ENCODE data around the gene RAB37. TPM values are rescaled to one million over a fixed set of nuclear protein-coding genes. Genes with fewer than 3 reads are reported as not detected.

The RAB37 gene
- polyA plus RNA-seq, 3 donors, result 1.4 to 2.2 (median 1.7) TPM

GRCh38 chr17:74785096-74785980, 48.3 kb downstream of the RAB37 start:
- H3K27ac ChIP-seq (ENCODE audit: low read depth, low read length), result no peak overlapping the region
- 78 to 87% (median 85%) methylated on average over 21 of the region's 21 CpGs for WGBS, 3 donors

- no peak overlapping the region for H3K27ac ChIP-seq (ENCODE audit: low read depth, low read length)
- 73 to 80% (median 76%) methylated on average over 9 of the region's 9 CpGs for WGBS, 3 donors
Observed at GRCh38 chr17:74785981-74786360, 48.9 kb downstream of the RAB37 start.

GRCh38 chr17:74786431-74787055, 49.5 kb downstream of the RAB37 start:
- H3K27ac ChIP-seq (ENCODE audit: low read depth, low read length), result no peak overlapping the region
- WGBS, 3 donors, result 57 to 77% (median 68%) methylated on average over 16 of the region's 16 CpGs

- H3K27ac ChIP-seq (ENCODE audit: low read depth, low read length), result no peak overlapping the region
- 70 to 85% (median 72%) methylated on average over 21 of the region's 21 CpGs for WGBS, 3 donors
Observed at GRCh38 chr17:74790161-74791058, 53.4 kb downstream of the RAB37 start.

GRCh38 chr17:74792586-74793105, 55.6 kb downstream of the RAB37 start:
- no peak overlapping the region for H3K27ac ChIP-seq (ENCODE audit: low read depth, low read length)
- 89 to 96% (median 96%) methylated on average over 12 of the region's 12 CpGs for WGBS, 3 donors

GRCh38 chr17:74795327-74796020, 58.4 kb downstream of the RAB37 start:
- WGBS, 3 donors, result 91 to 95% (median 92%) methylated on average over 16 to 18 of the region's 18 CpGs
- H3K27ac ChIP-seq (ENCODE audit: low read depth, low read length), result no peak overlapping the region

GRCh38 chr17:74796211-74796610, 59.2 kb downstream of the RAB37 start:
- H3K27ac ChIP-seq (ENCODE audit: low read depth, low read length), result no peak overlapping the region
- WGBS, 3 donors, result 85 to 91% (median 87%) methylated on average over 4 of the region's 4 CpGs

- no peak overlapping the region for H3K27ac ChIP-seq (ENCODE audit: low read depth, low read length)
- WGBS, 3 donors, result 93 to 94% (median 94%) methylated on average over 6 of the region's 6 CpGs
Observed at GRCh38 chr17:74796866-74797265, 59.8 kb downstream of the RAB37 start.

Other genes with a start within 250 kb of the RAB37 start
- gene CD300LB, start 205.8 kb upstream of the RAB37 start, polyA plus RNA-seq, result under 1 TPM; 0.08 to 0.70 (median 0.56) TPM
- gene CD300C, start 191.1 kb upstream of the RAB37 start, polyA plus RNA-seq, result 1 to 10 TPM in 1 of 3 donors, under 1 TPM in 2; 0.37 to 4.2 (median 0.45) TPM
- 1 to 10 TPM in 1 of 3 donors, under 1 TPM in 1, not detected in 1; 0.52 to 1.2 TPM for gene CD300H, start 169.7 kb upstream of the RAB37 start, polyA plus RNA-seq
- gene CD300LD, start 145.0 kb upstream of the RAB37 start, polyA plus RNA-seq, result not detected
- gene CD300E, start 113.5 kb upstream of the RAB37 start, polyA plus RNA-seq, result 10 to 100 TPM in 1 of 3 donors, 1 to 10 TPM in 1, under 1 TPM in 1; 0.59 to 14.1 (median 1.3) TPM
- 1 to 10 TPM in 2 of 3 donors, under 1 TPM in 1; 0.36 to 2.3 (median 1.3) TPM for gene CD300LF, start 24.3 kb upstream of the RAB37 start, polyA plus RNA-seq
- 10 to 100 TPM; 18.7 to 45.0 (median 23.6) TPM for gene NHERF1, start 11.4 kb downstream of the RAB37 start, polyA plus RNA-seq
- gene NAT9, start 39.1 kb downstream of the RAB37 start, polyA plus RNA-seq, result 10 to 100 TPM; 23.3 to 32.7 (median 24.7) TPM
- gene GRIN2C, start 122.6 kb downstream of the RAB37 start, polyA plus RNA-seq, result 1 to 10 TPM in 1 of 3 donors, under 1 TPM in 2; 0.18 to 1.1 (median 0.56) TPM
- 10 to 100 TPM in 1 of 3 donors, 1 to 10 TPM in 2; 5.7 to 14.1 (median 6.2) TPM for gene FDXR, start 135.7 kb downstream of the RAB37 start, polyA plus RNA-seq
- under 1 TPM in 2 of 3 donors, not detected in 1; 0.05 to 0.06 TPM for gene FADS6, start 156.4 kb downstream of the RAB37 start, polyA plus RNA-seq
- under 1 TPM in 1 of 3 donors, not detected in 2; 0.03 TPM for gene USH1G, start 186.0 kb downstream of the RAB37 start, polyA plus RNA-seq
- gene OTOP2, start 187.0 kb downstream of the RAB37 start, polyA plus RNA-seq, result under 1 TPM in 1 of 3 donors, not detected in 2; 0.06 TPM
- gene OTOP3, start 198.6 kb downstream of the RAB37 start, polyA plus RNA-seq, result under 1 TPM in 1 of 3 donors, not detected in 2; 0.38 TPM
- gene HID1, start 235.5 kb downstream of the RAB37 start, polyA plus RNA-seq, result 10 to 100 TPM; 13.8 to 98.5 (median 26.3) TPM

Measured in adipose tissue (tissue), 3 donors.